GM21360 (cell line): Measurements from ENCODE around the gene TMEM131.
"Not testable (repeated sequence)": the region's sequence is repeated elsewhere in the genome, so short reads cannot be mapped to it uniquely, and the experiment has no call there.

Source experiments
- ATAC-seq: cut with Tn5 transposase; IDR thresholded peaks from one replicate; pipeline ENCODE4 v1.9.1; 2021; ENCODE audit warnings: mild to moderate bottlenecking, moderate library complexity; ENCODE audit not compliant: unreplicated experiment

The TMEM131 gene

GRCh38 chr2:97713296-97714083 lies 282.3 kb downstream of the TMEM131 start, which contains the start of gene ZAP70:
Gene ZAP70, plus strand, starts transcription at chr2:97713576. Its CDS starts 10,461 bp downstream, at chr2:97724037.
- ATAC-seq = no peak

GRCh38 chr2:97712693-97713295 lies 283.0 kb downstream of the TMEM131 start:
- no peak for ATAC-seq

GRCh38 chr2:97712175-97712574 lies 283.6 kb downstream of the TMEM131 start:
- ATAC-seq = not testable (repeated sequence)

GRCh38 chr2:97711394-97711711 lies 284.4 kb downstream of the TMEM131 start:
- no peak for ATAC-seq

GRCh38 chr2:97708608-97709007 lies 287.1 kb downstream of the TMEM131 start:
- no peak for ATAC-seq

- no peak for ATAC-seq
Observed at GRCh38 chr2:97708048-97708380, 287.7 kb downstream of the TMEM131 start.

GRCh38 chr2:97707362-97708047 lies 288.2 kb downstream of the TMEM131 start:
- no peak for ATAC-seq

GRCh38 chr2:97706708-97707345 lies 288.9 kb downstream of the TMEM131 start:
- no peak for ATAC-seq
